HepG2 (cell line): ENCODE results near the gene UBE2O. TPM values are rescaled to one million over a fixed set of nuclear protein-coding genes. Genes with fewer than 3 reads are reported as not detected.

Source experiments
- AGO2 ChIP-seq: fragments of 200-400 bp; formaldehyde crosslinking; optimal IDR thresholded peaks from 2 replicates; pipeline ENCODE3; 2017; ENCODE audit warnings: mild to moderate bottlenecking, low read depth, low read length, moderate library complexity
- HNF4G ChIP-seq, 2 experiments: sonication (generic) in 1 of 2; formaldehyde crosslinking in 1 of 2; IDR thresholded peaks; 2 replicates each; pipeline versions ENCODE4 v1.4.0 to v1.6.1; 2011 to 2020; ENCODE audit warnings: borderline replicate concordance in 2 of 2, low read depth in 2 of 2, mild to moderate bottlenecking in 2 of 2, low read length in 1 of 2, missing genetic modification reagents in 1 of 2, moderate library complexity in 1 of 2
- HOXA3 ChIP-seq: sonication (generic); formaldehyde crosslinking; IDR thresholded peaks from 2 replicates; pipeline ENCODE4 v1.5.0; 2020; ENCODE audit warnings: missing genetic modification reagents
- NFKBIZ ChIP-seq: IDR thresholded peaks from 2 replicates; pipeline ENCODE4 v1.6.1; 2018; ENCODE audit warnings: missing genetic modification reagents, missing compliant biosample characterization
- PTBP1 ChIP-seq: fragments of 200-400 bp; formaldehyde crosslinking; IDR thresholded peaks from 2 replicates; pipeline ENCODE4 v1.6.1; 2018; ENCODE audit warnings: low read length, low read depth; ENCODE audit not compliant: poor library complexity, severe bottlenecking
- RAD51 ChIP-seq: fragments of 450-650 bp; IDR thresholded peaks from 2 replicates; pipeline ENCODE4 v1.6.1; 2016; ENCODE audit warnings: borderline replicate concordance
- SAFB2 ChIP-seq: sonication (generic); formaldehyde crosslinking; IDR thresholded peaks from 2 replicates; pipeline ENCODE4 v1.5.1; 2020; ENCODE audit warnings: missing genetic modification reagents, low read depth, mild to moderate bottlenecking, borderline replicate concordance
- SP1 ChIP-seq, 2 experiments: fragments of 450-650 bp in 1 of 2; sonication (generic) in 1 of 2; formaldehyde crosslinking in 1 of 2; IDR thresholded peaks; 2 replicates each; pipeline versions ENCODE4 v1.4.0 to v1.6.1; 2016 to 2020; ENCODE audit warnings: missing genetic modification reagents in 1 of 2
- STAT6 ChIP-seq: sonication (generic); formaldehyde crosslinking; IDR thresholded peaks from 2 replicates; pipeline ENCODE4 v1.4.0; 2020; ENCODE audit warnings: missing genetic modification reagents, mild to moderate bottlenecking, borderline replicate concordance
- ZC3H13 ChIP-seq: sonication (generic); formaldehyde crosslinking; IDR thresholded peaks from 2 replicates; pipeline ENCODE4 v1.8.1; 2023; ENCODE audit warnings: mild to moderate bottlenecking, missing genetic modification reagents, moderate library complexity
- ZNF138 ChIP-seq: sonication (generic); formaldehyde crosslinking; IDR thresholded peaks from 2 replicates; pipeline ENCODE4 v1.5.0; 2020; ENCODE audit warnings: mild to moderate bottlenecking, low read depth, missing genetic modification reagents
- ZNF142 ChIP-seq: sonication (generic); formaldehyde crosslinking; IDR thresholded peaks from 2 replicates; pipeline ENCODE4 v1.4.0; 2020; ENCODE audit warnings: missing genetic modification reagents
- ZNF143 ChIP-seq: sonication (generic); formaldehyde crosslinking; IDR thresholded peaks from 2 replicates; pipeline ENCODE4 v1.4.0; 2020; ENCODE audit warnings: missing genetic modification reagents
- ZNF292 ChIP-seq: sonication (generic); formaldehyde crosslinking; IDR thresholded peaks from 2 replicates; pipeline ENCODE4 v1.8.1; 2022; ENCODE audit warnings: mild to moderate bottlenecking, low read depth, missing genetic modification reagents, borderline replicate concordance
- ZNF333 ChIP-seq: sonication (generic); formaldehyde crosslinking; IDR thresholded peaks from 2 replicates; pipeline ENCODE4 v1.4.0; 2020; ENCODE audit warnings: mild to moderate bottlenecking, missing genetic modification reagents, borderline replicate concordance
- ZNF772 ChIP-seq: sonication (generic); formaldehyde crosslinking; IDR thresholded peaks from 2 replicates; pipeline ENCODE4 v1.5.0; 2020; ENCODE audit warnings: mild to moderate bottlenecking, missing genetic modification reagents
- ZNF784 ChIP-seq: sonication (generic); formaldehyde crosslinking; IDR thresholded peaks from 2 replicates; pipeline ENCODE4 v1.5.1; 2020; ENCODE audit warnings: missing genetic modification reagents, mild to moderate bottlenecking, borderline replicate concordance
- ZNF891 ChIP-seq: sonication (generic); formaldehyde crosslinking; IDR thresholded peaks from 2 replicates; pipeline ENCODE4 v1.5.0; 2020; ENCODE audit warnings: mild to moderate bottlenecking, missing genetic modification reagents
- ZZZ3 ChIP-seq: sonication (generic); formaldehyde crosslinking; IDR thresholded peaks from 2 replicates; pipeline ENCODE4 v1.4.0; 2020; ENCODE audit warnings: missing genetic modification reagents, mild to moderate bottlenecking, borderline replicate concordance
- polyA plus RNA-seq, 8 experiments: library from polyadenylated mRNA; depleted of rRNA in 3 of 8; stranded (reverse) in 7 of 8; unstranded in 1 of 8; fragments of >200 nt; fragmentation: Illumina TruSeq in 4 of 8; extraction: Trizol in 4 of 8; gene quantifications; 2 replicates each; pipeline versions ENCODE4 v1.2.1 to v1.2.3, GENCODE V29; 2011 to 2016; ENCODE audit warnings: low read depth in 4 of 8, missing spikeins in 1 of 8, mixed read lengths in 1 of 8; ENCODE audit not compliant: insufficient read depth in 1 of 8
- total RNA-seq, 5 experiments: library from RNA; depleted of rRNA; stranded (reverse); fragments of >200 nt; fragmentation: Illumina TruSeq; extraction: Trizol; gene quantifications; 2 replicates each; pipeline ENCODE4 v1.2.3, GENCODE V29; 2016; ENCODE audit warnings: low read depth in 1 of 5

The UBE2O gene
- total and polyA plus RNA-seq, 2 of the 13 experiments (the other 11 are each of a cell fraction or from before 2014, with no cell fraction given): 21.5 to 23.5 TPM

GRCh38 chr17:76452660-76453430 is at the start of gene UBE2O (continued):
- TF ChIP-seq ZNF142 (CRISPR knock-in tag) (peak; percentile 86), AGO2 (peak; percentile 77), PTBP1 (no peak), HNF4G (IDR thresholded peaks at IDR 0.05; ENCODE audit: borderline replicate concordance, low read depth, low read length) (no peak), HNF4G (CRISPR knock-in tag; IDR thresholded peaks at IDR 0.05; ENCODE audit: borderline replicate concordance, low read depth) (0 out of 2 replicates have a peak, but pooled peaks have one; percentile 9), HOXA3 (peak; percentile 86), ZNF333 (CRISPR knock-in tag) (no peak), SAFB2 (CRISPR knock-in tag) (peak; percentile 95), SP1 (IDR thresholded peaks at IDR 0.05) (no peak), SP1 (CRISPR knock-in tag; IDR thresholded peaks at IDR 0.05) (peak; percentile 85), ZNF784 (CRISPR knock-in tag) (peak; percentile 56), ZNF138 (CRISPR knock-in tag) (0 out of 2 replicates have a peak, but pooled peaks have one; percentile 9), ZZZ3 (CRISPR knock-in tag) (no peak), ZNF143 (CRISPR knock-in tag) (peak; percentile 40; the same call in 1 of the 2 replicates), NFKBIZ (CRISPR knock-in tag) (0 out of 2 replicates have a peak, but pooled peaks have one; percentile 20), STAT6 (no peak), ZNF772 (peak; percentile 39; the same call in 1 of the 2 replicates), ZNF891 (0 out of 2 replicates have a peak, but pooled peaks have one; percentile 30), RAD51 (no peak), ZNF292 (no peak), ZC3H13 (peak; percentile 53; the same call in 1 of the 2 replicates)
